ENCODE results near the gene REEP6.

REEP6 gene

GRCh38 chr19:1491114-1491848 is at the start of gene REEP6:
Gene REEP6, plus strand, starts transcription at chr19:1491181. Its CDS starts 89 bp downstream, at chr19:1491270.
- no peak for DNase-seq (ENCODE audit: low spot score)

GRCh38 chr19:1441677-1442438 is 49.1 kb upstream of the REEP6 start:
- no peak for DNase-seq (ENCODE audit: low spot score)

GRCh38 chr19:1445185-1445931 is 45.6 kb upstream of the REEP6 start:
- peak; percentile 79 for DNase-seq (ENCODE audit: low spot score)

- DNase-seq (ENCODE audit: low spot score), result peak; percentile 47
Measured at GRCh38 chr19:1445932-1446712, 44.9 kb upstream of the REEP6 start.

- no peak for DNase-seq (ENCODE audit: low spot score)
Measured at GRCh38 chr19:1446713-1447481, 44.1 kb upstream of the REEP6 start.

- DNase-seq (ENCODE audit: low spot score), result no peak
Measured at GRCh38 chr19:1447504-1447903, 43.5 kb upstream of the REEP6 start.

GRCh38 chr19:1447944-1448343 is 43.0 kb upstream of the REEP6 start:
- no peak for DNase-seq (ENCODE audit: low spot score)

GRCh38 chr19:1449467-1450442 is 41.2 kb upstream of the REEP6 start, which contains the start of gene APC2:
Gene APC2, plus strand, starts transcription at chr19:1450121. Its CDS starts 2,881 bp downstream, at chr19:1453002.
- DNase-seq (ENCODE audit: low spot score), result no peak

GRCh38 chr19:1450735-1451731 is 39.9 kb upstream of the REEP6 start:
- DNase-seq (ENCODE audit: low spot score), result no peak

GRCh38 chr19:1451916-1452801 is 38.8 kb upstream of the REEP6 start:
- no peak for DNase-seq (ENCODE audit: low spot score)

GRCh38 chr19:1452802-1453524 is 38.0 kb upstream of the REEP6 start:
- DNase-seq (ENCODE audit: low spot score), result no peak

GRCh38 chr19:1453525-1454364 is 37.2 kb upstream of the REEP6 start:
- DNase-seq (ENCODE audit: low spot score), result peak; percentile 90

GRCh38 chr19:1455002-1455335 is 36.0 kb upstream of the REEP6 start:
- no peak for DNase-seq (ENCODE audit: low spot score)

GRCh38 chr19:1455336-1456120 is 35.5 kb upstream of the REEP6 start:
- DNase-seq (ENCODE audit: low spot score), result peak; percentile 81

All from RKO (cell line).